PFSK-1 (cell line): ENCODE measurements around the gene TIMMDC1.
A peak's percentile ranks its signal among the peaks of the same experiment; 100 is the strongest.

Experiments used
- FOXP2 ChIP-seq: optimal IDR thresholded peaks from 2 replicates; pipeline ENCODE3; 2011; ENCODE audit warnings: borderline replicate concordance, control low read depth, inconsistent platforms; ENCODE audit not compliant: insufficient read depth; ENCODE audit errors: extremely low read length, extremely low read depth
- POLR2AphosphoS5 ChIP-seq: IDR thresholded peaks from 2 replicates; pipeline ENCODE4 v1.6.1; 2012; ENCODE audit warnings: low read depth, mild to moderate bottlenecking, control low read depth, low read length, moderate library complexity
- SIN3A ChIP-seq: IDR thresholded peaks from 2 replicates; pipeline ENCODE4 v1.6.1; 2012; ENCODE audit warnings: mild to moderate bottlenecking, low read length, moderate library complexity, borderline replicate concordance; ENCODE audit not compliant: insufficient read depth
- TAF1 ChIP-seq: IDR thresholded peaks from 2 replicates; pipeline ENCODE4 v1.6.1; 2012; ENCODE audit warnings: low read length, control low read depth, borderline replicate concordance; ENCODE audit not compliant: insufficient read depth
- TF ChIP-seq, protein P1 (sequence below), 2 experiments: IDR thresholded peaks; 2 replicates each; pipeline versions ENCODE4 v1.6.1 to v1.8.0; 2011 to 2012; ENCODE audit warnings: low read depth in 2 of 2, low read length in 2 of 2, control low read depth in 1 of 2, inconsistent platforms in 1 of 2, mild to moderate bottlenecking in 1 of 2, moderate library complexity in 1 of 2; ENCODE audit not compliant: insufficient read depth in 1 of 2

The TIMMDC1 gene

DNA sequence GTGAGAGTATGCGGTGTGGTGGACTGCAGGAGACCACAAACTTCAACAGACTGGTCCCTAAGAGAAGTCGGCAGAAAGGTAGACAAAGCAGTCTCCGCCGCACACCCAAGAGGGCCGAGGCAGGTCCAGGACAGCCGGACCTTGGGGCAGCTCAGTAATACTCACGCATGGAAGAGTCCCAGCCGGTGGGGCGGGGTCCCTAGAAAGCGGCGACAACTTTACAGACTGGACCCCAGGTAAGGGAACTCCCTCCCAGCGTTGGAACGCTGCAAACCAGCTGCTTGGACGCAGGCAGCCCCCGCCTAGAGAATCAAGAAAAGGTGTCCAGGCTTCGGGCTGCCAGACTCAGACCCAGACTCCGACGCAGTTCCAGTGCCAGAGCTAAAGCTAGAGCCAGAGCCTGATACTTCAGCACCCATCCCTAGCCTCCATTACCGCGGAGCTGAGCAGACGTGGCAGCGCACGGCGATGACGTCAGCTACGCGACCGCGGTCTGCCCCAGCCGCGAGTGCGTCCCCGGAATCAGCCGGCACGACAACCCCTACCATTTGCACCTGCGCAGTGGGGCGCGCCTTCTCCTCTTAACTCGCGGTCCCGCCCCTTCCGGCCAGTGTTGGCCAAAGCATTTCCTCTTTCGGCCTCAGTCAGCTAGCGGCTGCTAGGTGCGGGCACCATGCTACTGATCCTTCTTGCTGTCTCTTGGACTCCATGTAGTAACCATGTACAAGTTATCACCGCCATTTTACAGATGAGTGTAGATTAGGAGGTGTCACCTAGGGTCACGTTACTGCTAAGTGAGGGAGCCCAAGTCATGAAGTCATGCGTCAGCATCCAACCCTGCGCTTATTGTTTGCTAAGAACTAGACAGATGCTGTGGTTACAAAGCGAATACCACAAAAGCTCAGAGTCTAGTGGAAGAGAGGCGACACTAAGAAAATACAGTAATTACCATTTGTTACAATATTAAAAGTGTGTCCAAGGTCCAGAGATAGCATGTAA lies 34.9 kb upstream of the TIMMDC1 start, which contains the start of gene TMEM39A:
TSS of gene TMEM39A (minus strand) at position 445 of the 999 bp plus-strand sequence. CDS start 1,541 bp downstream, outside the sequence.
- TF ChIP-seq POLR2AphosphoS5 (peak; percentile 98), SIN3A (no peak), TAF1 (peak; percentile 58; the same call in 1 of the 2 replicates), FOXP2 (peak; percentile 96)
- TF ChIP-seq, protein P1, sequence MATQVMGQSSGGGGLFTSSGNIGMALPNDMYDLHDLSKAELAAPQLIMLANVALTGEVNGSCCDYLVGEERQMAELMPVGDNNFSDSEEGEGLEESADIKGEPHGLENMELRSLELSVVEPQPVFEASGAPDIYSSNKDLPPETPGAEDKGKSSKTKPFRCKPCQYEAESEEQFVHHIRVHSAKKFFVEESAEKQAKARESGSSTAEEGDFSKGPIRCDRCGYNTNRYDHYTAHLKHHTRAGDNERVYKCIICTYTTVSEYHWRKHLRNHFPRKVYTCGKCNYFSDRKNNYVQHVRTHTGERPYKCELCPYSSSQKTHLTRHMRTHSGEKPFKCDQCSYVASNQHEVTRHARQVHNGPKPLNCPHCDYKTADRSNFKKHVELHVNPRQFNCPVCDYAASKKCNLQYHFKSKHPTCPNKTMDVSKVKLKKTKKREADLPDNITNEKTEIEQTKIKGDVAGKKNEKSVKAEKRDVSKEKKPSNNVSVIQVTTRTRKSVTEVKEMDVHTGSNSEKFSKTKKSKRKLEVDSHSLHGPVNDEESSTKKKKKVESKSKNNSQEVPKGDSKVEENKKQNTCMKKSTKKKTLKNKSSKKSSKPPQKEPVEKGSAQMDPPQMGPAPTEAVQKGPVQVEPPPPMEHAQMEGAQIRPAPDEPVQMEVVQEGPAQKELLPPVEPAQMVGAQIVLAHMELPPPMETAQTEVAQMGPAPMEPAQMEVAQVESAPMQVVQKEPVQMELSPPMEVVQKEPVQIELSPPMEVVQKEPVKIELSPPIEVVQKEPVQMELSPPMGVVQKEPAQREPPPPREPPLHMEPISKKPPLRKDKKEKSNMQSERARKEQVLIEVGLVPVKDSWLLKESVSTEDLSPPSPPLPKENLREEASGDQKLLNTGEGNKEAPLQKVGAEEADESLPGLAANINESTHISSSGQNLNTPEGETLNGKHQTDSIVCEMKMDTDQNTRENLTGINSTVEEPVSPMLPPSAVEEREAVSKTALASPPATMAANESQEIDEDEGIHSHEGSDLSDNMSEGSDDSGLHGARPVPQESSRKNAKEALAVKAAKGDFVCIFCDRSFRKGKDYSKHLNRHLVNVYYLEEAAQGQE (IDR thresholded peaks at IDR 0.05; ENCODE audit: insufficient read depth in 1 of 2, low read depth in 2 of 2, low read length in 2 of 2), result no peak

DNA sequence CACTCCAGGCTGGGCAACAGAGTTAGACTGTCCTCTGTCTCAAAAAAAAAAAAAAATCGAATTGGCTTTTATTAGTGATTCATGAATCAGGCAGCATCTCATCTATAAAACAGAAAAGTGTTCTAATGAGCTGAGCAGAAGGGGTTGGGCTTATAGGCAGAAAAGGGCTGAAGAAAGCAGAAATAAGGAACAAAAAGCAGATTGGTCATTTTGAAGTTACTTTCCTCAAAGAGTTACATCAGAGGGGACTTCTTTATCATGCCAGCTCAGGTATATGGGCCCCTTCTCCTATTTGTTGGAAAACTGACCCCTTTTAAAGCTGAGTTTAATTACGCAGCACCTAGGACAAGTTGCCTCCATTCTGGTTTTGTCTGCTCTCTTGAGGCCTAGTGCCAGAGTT lies 30.3 kb upstream of the TIMMDC1 start:
- TF ChIP-seq TAF1 (no peak), POLR2AphosphoS5 (no peak), FOXP2 (no peak), SIN3A (no peak)
- TF ChIP-seq, protein P1 (IDR thresholded peaks at IDR 0.05; ENCODE audit: insufficient read depth in 1 of 2, low read depth in 2 of 2, low read length in 2 of 2), result no peak

DNA sequence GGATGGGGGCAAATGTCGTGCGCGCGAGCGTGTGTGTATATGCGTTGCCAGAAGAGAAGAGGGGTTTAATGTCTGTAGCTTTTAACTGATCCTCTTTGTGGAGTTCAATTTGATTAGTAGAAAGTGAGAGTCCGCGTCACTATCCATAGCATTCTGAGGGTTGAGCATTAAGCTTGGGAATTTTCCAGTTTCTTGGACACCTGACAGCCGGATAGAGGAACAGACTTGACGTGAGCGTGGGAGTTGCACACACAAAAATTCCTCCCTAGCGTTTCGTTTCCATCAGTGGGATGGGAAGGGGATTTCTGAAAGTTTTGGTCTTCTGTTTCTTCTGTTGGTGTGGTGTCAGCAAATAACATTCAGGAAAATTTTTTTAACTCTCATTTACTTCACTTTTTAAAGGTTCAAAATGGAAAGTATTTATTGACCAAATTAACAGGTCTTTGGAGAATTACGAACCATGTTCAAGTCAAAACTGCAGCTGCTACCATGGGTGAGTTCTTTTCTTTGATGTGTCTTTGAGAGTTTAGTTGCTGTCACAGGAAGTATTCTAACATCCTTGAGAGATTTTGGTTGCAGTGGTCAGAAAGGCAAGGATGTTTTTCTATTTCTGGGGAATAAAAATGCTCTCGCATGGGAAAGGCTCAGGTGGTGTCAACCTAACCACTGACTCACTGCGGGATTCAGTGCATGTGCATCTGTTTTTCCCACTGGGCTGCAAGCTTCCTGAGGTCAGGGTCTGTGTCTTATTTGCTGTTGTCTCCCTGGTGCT lies 28.7 kb upstream of the TIMMDC1 start:
- TF ChIP-seq TAF1 (no peak), POLR2AphosphoS5 (no peak), FOXP2 (no peak), SIN3A (no peak)
- TF ChIP-seq, protein P1 (IDR thresholded peaks at IDR 0.05; ENCODE audit: insufficient read depth in 1 of 2, low read depth in 2 of 2, low read length in 2 of 2), result no peak

DNA sequence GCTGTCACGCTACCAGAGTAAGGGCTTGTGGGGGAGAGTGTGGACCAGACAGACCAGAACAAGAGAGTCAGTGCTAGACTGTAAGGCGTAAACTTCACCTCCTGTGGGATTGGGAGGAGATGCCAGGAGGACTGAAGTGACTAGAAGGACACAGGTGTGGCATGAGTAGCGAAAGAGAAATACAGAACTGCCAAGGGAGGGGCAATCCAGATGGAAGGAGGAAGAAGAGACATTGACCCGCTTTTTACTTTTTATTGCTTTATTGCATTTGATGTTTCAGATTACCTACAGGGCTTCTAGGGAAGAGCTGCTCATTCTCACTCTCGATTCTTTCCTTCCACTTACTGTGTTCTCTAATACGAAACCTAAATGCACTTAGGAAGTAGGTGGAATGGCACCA lies 27.5 kb upstream of the TIMMDC1 start:
- TF ChIP-seq POLR2AphosphoS5 (no peak), FOXP2 (no peak), TAF1 (no peak), SIN3A (no peak)

DNA sequence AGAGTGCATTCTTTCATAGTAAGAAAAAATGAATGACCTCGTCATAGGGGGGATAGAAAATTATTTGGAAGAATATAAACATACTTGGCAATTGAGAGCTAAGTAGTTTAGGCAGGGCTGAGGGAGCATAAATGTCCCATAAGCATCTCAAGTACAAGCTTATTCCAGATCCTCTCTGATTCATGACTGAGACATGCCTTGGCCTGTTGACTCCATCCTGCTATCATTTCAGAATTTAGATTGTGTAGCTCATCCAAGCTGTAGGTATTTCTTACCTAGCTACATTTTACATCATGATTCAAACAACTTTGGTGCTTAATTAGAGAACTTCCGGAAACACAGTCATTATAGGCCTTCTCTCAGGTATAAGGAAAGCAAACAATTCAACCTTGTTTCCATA lies 17.3 kb upstream of the TIMMDC1 start:
- TF ChIP-seq FOXP2, result no peak
- no peak for TF ChIP-seq SIN3A
- no peak for TF ChIP-seq TAF1
- TF ChIP-seq, protein P1 (IDR thresholded peaks at IDR 0.05; ENCODE audit: insufficient read depth in 1 of 2, low read depth in 2 of 2, low read length in 2 of 2), result no peak
